Stimulated activated CD4-positive, alpha-beta T cell treated with anti-CD3 and anti-CD28 coated beads, TNF-alpha, amount 100 ng/mL, for 48 hours (primary cell): ENCODE results near the gene RDH14.

Experiments
- DNase-seq, 3 donors: peaks; one replicate each; pipeline ENCODE4 v3.0.0-alpha.2; 2020; ENCODE audit warnings: low read depth in 3 of 3

The RDH14 gene

DNA sequence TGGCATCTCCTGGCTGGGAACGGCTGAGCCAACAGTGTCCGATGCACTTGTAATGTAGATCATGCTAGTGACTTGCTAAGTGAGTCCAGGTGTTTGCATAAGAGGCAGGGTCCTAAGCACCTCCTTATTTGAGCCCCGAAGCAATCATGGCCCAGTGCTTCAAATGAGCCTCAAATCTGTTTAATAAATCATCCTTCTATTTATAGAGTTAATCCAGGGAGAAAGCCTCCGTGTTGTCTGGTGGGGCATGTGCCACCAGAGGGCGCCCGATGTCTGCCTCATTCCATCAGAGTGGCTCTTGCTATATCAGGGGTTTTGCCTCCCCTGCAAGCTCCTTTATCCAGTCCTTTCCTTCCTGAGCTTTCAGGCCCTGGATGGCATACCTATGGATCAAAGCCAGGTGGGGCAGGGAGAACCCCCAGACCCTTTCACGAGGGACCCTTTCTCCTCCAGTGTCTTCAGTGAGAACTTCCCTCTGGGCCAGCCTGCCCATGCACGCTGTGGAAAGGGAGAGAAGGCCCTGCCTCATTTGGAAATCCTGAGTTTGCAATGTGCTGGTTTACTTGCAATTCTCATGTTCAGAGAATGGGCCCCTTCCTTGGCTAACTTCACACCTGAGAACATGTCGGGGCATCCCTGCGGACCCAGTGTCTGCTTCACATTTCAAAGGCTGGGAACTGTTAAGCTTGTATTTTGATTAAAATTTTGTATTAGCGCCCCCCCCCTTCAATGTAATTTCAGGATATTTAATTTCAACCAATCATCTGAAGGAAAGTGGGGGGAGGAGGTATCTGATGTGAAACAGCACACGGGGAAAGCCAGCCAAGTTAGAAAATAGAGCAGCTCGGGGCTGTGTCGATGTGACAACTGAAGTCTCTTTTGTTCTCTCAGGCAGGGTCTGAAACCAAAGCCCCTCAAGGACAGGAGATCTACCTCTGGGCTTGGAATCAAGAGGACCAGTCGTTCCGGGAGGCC, 39.7 kb downstream of the RDH14 start:
- DNase-seq, result peak; percentile 38 to 59 (median 47)

- DNase-seq, result no peak
These were observed 40.5 kb downstream of the RDH14 start for GRCh38 chr2:18519914-18520450.

DNA sequence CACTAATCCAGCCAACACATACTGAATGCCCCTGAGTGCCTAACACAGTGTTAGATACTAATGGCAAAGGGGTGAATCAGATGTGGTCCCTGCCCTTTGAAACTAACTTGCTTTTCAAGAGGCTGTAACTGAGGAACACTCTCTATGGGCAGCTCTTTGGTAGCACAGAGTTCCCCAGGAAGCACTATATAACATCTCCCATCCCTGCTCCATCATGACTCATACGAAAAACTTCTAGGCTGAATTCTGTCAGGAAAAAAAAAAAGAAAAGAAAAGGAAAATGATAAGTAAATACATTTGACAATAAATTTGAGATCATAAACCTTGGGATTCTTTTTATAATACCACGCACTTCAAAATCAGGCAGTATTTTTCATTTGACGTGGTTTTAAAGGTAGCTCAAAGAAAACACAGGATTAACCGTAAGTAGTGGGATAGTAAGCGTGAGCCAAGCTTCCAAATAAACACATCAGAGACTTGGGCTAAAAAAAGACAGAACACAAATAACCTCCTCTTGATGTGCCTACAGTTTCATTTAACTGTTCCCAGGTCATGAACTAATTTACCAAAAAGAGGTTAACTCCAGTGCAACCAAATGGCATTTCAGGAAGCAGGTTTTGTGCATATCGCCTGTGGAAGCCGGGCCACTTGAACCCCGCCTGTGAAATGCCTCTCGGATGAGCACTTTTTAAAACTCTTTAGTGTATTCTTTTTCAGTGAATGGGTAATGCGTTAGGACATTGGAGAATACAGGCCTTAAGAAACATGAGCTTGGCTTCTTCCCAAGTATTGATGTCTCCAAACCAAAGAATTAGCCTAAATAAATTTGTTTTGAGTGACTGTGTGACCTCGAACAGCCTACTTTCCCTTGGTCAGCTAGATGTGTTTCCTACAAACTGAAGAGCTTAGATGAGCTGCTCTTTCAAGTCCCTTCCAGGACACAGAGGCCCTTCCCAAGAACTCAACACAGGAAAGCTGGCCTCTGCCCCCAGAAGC, 42.0 kb downstream of the RDH14 start:
- no peak for DNase-seq

DNA sequence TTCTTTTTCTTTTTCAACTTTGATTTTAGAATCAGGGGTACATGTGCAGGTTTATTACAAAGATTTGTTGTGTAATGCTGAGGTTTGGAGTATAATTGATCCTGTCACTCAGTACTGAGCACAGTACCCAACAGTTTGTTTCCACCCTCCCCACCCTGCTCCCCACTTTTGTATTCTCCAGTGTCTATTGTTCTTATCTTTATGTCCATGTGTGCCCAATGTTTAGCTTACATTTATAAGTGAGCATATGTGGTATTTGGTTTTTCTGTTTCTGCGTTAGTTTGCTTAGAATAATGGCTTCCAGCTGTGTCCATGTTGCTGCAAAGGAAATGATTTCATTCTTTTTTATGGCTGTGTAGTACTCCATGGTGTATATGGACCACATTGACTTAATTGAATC, 43.1 kb downstream of the RDH14 start:
- DNase-seq, result no peak

DNA sequence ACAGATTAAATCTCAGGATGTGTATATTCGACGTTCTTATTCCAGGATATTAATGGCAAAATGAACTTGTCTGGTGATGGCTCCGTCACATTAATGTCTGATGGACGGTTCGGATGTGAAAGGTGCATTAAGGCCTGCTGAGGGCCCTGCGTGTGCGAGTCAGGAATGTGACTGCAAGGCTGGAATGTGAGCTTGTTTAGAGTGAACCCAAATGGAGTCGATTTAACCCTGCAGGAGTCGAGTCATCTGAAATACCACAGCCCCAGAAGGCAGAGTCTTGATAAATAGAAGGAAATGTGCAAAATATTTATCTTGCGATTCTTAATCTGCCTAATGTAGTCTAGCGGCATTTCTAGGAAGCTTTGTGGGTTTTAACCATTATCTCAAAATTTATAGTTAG, 44.3 kb downstream of the RDH14 start:
- no peak for DNase-seq

GRCh38 chr2:18514526-18515461, 45.7 kb downstream of the RDH14 start:
- no peak for DNase-seq

- DNase-seq, result no peak
These were observed 49.7 kb downstream of the RDH14 start for GRCh38 chr2:18510775-18511174.

DNA sequence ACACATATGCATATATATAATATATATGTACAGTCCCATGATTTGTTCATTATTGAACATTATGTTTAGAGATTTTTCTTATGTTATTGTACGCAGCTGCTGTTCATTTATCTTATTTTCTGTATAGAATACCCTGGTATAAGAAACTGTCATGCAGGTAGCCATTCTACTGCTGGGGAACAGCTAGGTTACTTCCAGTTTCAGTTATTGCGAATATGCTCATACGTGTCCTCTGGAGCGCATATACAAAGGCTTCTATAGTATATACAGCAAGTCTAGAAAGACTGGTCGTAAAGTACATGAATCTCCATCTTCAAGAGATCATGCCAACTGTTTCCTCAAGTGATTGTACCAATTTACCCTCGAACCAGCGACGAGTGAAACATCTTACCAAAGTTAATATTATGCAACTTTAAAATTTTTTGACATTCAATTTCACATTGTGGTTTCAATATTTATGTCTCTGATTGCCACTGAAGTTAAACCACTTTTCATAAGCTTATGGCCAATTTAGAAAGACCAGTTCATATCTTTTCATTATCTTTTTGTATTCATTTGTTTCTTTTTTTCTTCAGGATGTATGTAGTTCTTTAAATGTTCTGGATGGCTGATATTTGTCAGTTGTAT, 53.5 kb downstream of the RDH14 start:
- no peak for DNase-seq

- no peak for DNase-seq
These were observed 54.6 kb downstream of the RDH14 start for GRCh38 chr2:18505703-18506341.
